KMS-11 (cell line): Measurements from ENCODE around the gene EEA1.

ENCODE experiments used
- H2AFZ ChIP-seq: fragments of 200-600 bp; sonication (generic); 2 replicates; pipeline ENCODE4 v1.6.1; 2016; ENCODE audit warnings: antibody characterized with exemption, mixed run types, low read depth
- H3K27ac ChIP-seq: fragments of 200-600 bp; sonication (generic); 2 replicates; pipeline ENCODE4 v1.6.1; 2016; ENCODE audit warnings: mild to moderate bottlenecking, mixed run types
- H3K27me3 ChIP-seq: fragments of 200-600 bp; sonication (generic); 2 replicates; pipeline ENCODE4 v1.6.1; 2017; ENCODE audit warnings: mild to moderate bottlenecking, low read depth, mixed run types, moderate library complexity; ENCODE audit not compliant: insufficient read depth
- H3K36me3 ChIP-seq: fragments of 200-600 bp; sonication (generic); 2 replicates; pipeline ENCODE4 v1.6.1; 2017; ENCODE audit warnings: mild to moderate bottlenecking, mixed run types; ENCODE audit not compliant: insufficient read depth
- H3K4me1 ChIP-seq: fragments of 200-600 bp; sonication (generic); 2 replicates; pipeline ENCODE4 v1.6.1; 2016; ENCODE audit warnings: mild to moderate bottlenecking, low read depth, mixed run types; ENCODE audit not compliant: poor library complexity, severe bottlenecking
- H3K4me2 ChIP-seq: fragments of 200-600 bp; sonication (generic); 2 replicates; pipeline ENCODE4 v1.7.0; 2016; ENCODE audit warnings: mild to moderate bottlenecking, mixed run types
- H3K4me3 ChIP-seq: fragments of 200-600 bp; sonication (generic); IDR thresholded peaks from 2 replicates; pipeline ENCODE4 v1.6.1; 2017; ENCODE audit warnings: low read depth, low read length, mixed read lengths; ENCODE audit not compliant: insufficient read depth
- H3K79me2 ChIP-seq: fragments of 200-600 bp; sonication (generic); 2 replicates; pipeline ENCODE4 v1.6.1; 2016; ENCODE audit warnings: low read depth, mixed run types; ENCODE audit not compliant: insufficient read depth
- H3K9ac ChIP-seq: fragments of 200-600 bp; sonication (generic); 2 replicates; pipeline ENCODE4 v1.6.1; 2016; ENCODE audit warnings: mild to moderate bottlenecking, mixed run types
- H4K20me1 ChIP-seq: fragments of 200-600 bp; sonication (generic); 2 replicates; pipeline ENCODE4 v1.6.1; 2016; ENCODE audit warnings: mild to moderate bottlenecking, mixed run types; ENCODE audit not compliant: insufficient read depth
- TF ChIP-seq, protein P1 (sequence below): fragments of 200-600 bp; sonication (generic); conservative IDR thresholded peaks from 2 replicates; pipeline ENCODE4 v1.6.1; 2017; ENCODE audit warnings: low read depth, mild to moderate bottlenecking, antibody characterized with exemption, low read length, moderate library complexity, mixed read lengths

The EEA1 gene

DNA sequence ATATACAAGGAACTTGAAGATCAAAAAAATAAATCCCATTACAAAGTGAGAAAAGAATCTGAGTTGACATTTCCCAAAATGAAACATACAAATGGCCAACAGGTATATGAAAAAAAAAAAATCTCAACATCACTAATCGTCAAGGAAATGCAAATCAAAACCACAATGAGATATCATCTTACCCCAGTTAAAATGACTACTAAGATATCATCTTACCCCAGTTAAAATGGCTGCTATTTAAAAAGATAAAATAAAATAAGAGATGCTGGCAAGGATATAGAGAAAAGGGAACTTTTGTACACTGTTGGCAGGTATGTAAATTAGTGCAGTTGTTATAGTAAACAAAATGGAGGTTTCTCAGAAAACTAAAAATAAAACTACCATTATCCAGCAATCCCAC lies 181.9 kb downstream of the EEA1 start:
- Histone ChIP-seq H2AFZ (no peak overlapping the region), H3K36me3 (no peaks in the 10 kb centered on the region), H3K27ac (no peak overlapping the region), H3K4me2 (no peak overlapping the region), H3K79me2 (no peaks in the 10 kb centered on the region), H3K27me3 (no peaks in the 10 kb centered on the region), H4K20me1 (no peaks in the 10 kb centered on the region), H3K9ac (no peak overlapping the region), H3K4me3 (no peak overlapping the region), H3K4me1 (no peaks in the 10 kb centered on the region)
- TF ChIP-seq, protein P1, sequence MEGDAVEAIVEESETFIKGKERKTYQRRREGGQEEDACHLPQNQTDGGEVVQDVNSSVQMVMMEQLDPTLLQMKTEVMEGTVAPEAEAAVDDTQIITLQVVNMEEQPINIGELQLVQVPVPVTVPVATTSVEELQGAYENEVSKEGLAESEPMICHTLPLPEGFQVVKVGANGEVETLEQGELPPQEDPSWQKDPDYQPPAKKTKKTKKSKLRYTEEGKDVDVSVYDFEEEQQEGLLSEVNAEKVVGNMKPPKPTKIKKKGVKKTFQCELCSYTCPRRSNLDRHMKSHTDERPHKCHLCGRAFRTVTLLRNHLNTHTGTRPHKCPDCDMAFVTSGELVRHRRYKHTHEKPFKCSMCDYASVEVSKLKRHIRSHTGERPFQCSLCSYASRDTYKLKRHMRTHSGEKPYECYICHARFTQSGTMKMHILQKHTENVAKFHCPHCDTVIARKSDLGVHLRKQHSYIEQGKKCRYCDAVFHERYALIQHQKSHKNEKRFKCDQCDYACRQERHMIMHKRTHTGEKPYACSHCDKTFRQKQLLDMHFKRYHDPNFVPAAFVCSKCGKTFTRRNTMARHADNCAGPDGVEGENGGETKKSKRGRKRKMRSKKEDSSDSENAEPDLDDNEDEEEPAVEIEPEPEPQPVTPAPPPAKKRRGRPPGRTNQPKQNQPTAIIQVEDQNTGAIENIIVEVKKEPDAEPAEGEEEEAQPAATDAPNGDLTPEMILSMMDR: no peak

DNA sequence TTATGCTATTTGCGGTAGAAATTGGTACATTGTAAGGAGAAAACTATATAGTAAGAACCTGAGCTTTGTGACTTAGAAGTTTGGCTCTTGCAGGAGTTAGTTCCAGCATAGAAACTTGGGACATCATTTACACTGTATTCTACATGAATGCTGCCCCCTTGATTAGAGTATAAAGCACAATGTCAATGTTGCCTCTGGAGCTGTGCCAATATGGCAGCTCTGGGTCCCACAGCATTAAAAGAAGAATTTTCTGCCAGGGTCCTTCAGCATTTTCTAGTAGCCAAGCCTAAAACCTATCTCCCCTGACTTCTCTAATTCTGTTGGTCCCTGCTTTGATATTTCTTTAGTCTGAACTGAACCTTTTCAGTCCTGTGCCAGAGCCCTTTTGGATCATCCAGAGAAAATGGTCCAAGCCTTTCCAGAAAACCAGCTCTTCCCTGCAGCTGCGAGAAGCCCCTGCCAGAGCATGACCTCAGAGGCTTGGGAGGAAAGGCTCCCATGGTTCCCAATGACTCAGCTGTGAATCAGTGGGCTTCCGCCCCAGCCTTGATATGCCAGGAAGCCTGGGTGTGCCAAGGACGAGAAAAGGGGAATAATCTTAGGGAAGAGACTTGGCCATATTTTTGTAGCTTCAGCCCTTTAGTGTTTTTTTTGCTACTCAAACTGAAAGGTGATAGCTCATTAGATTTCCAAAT lies 183.1 kb downstream of the EEA1 start:
- Histone ChIP-seq H2AFZ (no peak overlapping the region), H3K36me3 (no peaks in the 10 kb centered on the region), H3K4me3 (no peak overlapping the region), H3K27ac (no peak overlapping the region), H3K4me2 (no peak overlapping the region), H3K79me2 (no peaks in the 10 kb centered on the region), H3K4me1 (no peaks in the 10 kb centered on the region), H4K20me1 (no peaks in the 10 kb centered on the region), H3K9ac (no peak overlapping the region), H3K27me3 (no peaks in the 10 kb centered on the region)
- TF ChIP-seq, protein P1: no peak

DNA sequence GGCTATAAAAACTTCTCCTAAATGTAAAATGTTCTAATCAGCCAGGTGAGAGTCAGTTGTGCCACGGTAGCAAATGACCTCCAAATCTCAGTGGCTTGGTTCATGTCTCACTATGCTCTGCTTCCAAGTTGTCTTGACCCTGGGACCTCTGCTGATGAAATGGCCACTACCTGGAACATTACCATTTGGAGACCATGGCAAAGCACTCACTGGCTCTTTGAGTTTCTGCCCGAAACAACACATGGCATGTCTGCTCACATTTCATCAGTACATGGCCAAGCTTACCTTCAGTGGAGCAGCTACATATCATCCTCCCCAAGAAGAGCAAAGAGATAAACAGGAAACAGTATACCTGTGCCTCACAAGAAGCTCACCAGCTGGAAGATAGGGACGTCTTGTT lies 186.1 kb downstream of the EEA1 start:
- Histone ChIP-seq H3K27me3 (no peaks in the 10 kb centered on the region), H2AFZ (no peak overlapping the region), H4K20me1 (no peaks in the 10 kb centered on the region), H3K4me2 (no peak overlapping the region), H3K4me1 (no peaks in the 10 kb centered on the region), H3K27ac (no peak overlapping the region), H3K4me3 (no peak overlapping the region), H3K9ac (no peak overlapping the region), H3K36me3 (no peaks in the 10 kb centered on the region), H3K79me2 (no peaks in the 10 kb centered on the region)
- TF ChIP-seq, protein P1: no peak

DNA sequence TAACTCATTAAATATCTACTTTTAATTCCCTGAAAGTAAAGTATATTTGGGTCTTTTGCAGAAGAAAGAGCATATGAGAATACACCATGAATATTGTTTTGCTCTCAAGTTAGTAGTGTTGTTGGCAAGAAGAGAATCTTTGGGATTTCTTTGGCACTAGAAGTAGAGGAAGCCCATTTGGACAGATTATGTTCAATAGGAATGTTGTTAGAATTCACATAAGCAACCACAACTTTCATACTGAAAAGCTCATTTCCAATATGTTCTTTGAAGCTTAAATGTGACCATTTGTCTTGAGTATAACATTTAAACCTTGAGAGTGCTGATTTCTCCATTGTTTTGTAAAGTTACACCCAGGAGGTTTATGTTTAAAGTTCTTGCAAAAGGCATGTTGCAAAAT lies 188.7 kb downstream of the EEA1 start:
- Histone ChIP-seq H3K4me1 (no peaks in the 10 kb centered on the region), H3K4me2 (no peak overlapping the region), H4K20me1 (no peaks in the 10 kb centered on the region), H3K9ac (no peak overlapping the region), H3K36me3 (no peaks in the 10 kb centered on the region), H3K27ac (no peak overlapping the region), H3K4me3 (no peak overlapping the region), H2AFZ (no peak overlapping the region), H3K27me3 (no peaks in the 10 kb centered on the region), H3K79me2 (no peaks in the 10 kb centered on the region)
- TF ChIP-seq, protein P1: no peak
